Measurements from ENCODE around the gene FOSB. TPM values are rescaled to one million over a fixed set of nuclear protein-coding genes. Genes with fewer than 3 reads are reported as not detected.

FOSB gene
- total and polyA plus RNA-seq, 9 of the 15 experiments (the other 6 are each of a cell fraction or from before 2014, with no cell fraction given): 0.11 to 2.7 (median 0.73) TPM

DNA sequence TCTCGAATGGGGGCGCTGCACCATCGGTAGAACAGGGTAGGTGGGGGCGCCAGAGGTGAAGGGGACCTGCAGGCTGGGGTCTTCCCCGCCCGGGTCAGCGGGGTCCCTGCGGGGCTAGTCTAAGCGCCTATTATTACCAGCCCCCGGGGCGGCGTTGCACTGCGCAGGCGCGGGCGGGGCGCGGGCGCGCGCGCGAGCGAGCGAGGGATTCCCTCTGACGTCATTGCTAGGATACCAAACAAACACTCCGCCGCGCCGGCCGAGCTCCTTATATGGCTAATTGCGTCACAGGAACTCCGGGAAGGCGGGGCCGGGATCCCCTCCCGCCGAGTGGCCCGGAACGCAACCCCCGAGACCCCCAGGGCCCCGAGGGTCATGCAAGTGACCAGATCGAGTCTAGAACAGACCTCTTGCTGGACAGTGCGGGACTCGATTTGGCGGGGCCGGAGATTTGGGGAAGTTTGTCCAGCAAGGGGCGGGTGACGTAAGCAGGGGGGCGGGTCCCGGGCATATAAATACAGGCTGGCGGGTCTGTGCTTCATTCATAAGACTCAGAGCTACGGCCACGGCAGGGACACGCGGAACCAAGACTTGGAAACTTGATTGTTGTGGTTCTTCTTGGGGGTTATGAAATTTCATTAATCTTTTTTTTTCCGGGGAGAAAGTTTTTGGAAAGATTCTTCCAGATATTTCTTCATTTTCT is at the start of gene FOSB (continued):
- TF ChIP-seq RBM14 (IDR thresholded peaks at IDR 0.05; ENCODE audit: borderline replicate concordance, insufficient read depth, low read depth, low read length) (no peak), U2AF1 (optimal IDR thresholded peaks at IDR 0.05; ENCODE audit: low read depth, low read length) (no peak), PRPF4 (IDR thresholded peaks at IDR 0.05; ENCODE audit: insufficient read depth, low read depth, low read length, poor library complexity, severe bottlenecking) (no peak), ETS2 (tag; IDR thresholded peaks at IDR 0.05; ENCODE audit: borderline replicate concordance, poor library complexity, severe bottlenecking) (no peak), TAF7 (tag; IDR thresholded peaks at IDR 0.05) (no peak), NEUROD1 (IDR thresholded peaks at IDR 0.05; ENCODE audit: borderline replicate concordance, low read depth, low read length, partially characterized antibody) (peak; percentile 22), MCM7 (IDR thresholded peaks at IDR 0.05) (no peak), KDM1A (IDR thresholded peaks at IDR 0.05) (no peak), MBD2 (IDR thresholded peaks at IDR 0.05; ENCODE audit: borderline replicate concordance, low read depth) (no peak), NR2C1 (IDR thresholded peaks at IDR 0.05) (no peak), NR2C1 (tag; IDR thresholded peaks at IDR 0.05) (no peak), MAFF (IDR thresholded peaks at IDR 0.05; ENCODE audit: low read length) (no peak), THAP7 (CRISPR knock-in tag; IDR thresholded peaks at IDR 0.05) (no peak), ZC3H11A (IDR thresholded peaks at IDR 0.05; ENCODE audit: low read depth, low read length) (no peak), ARNT (IDR thresholded peaks at IDR 0.05) (no peak), ZNF274 (IDR thresholded peaks at IDR 0.05; ENCODE audit: borderline replicate concordance, low read depth, low read length) (no peak), HDAC1 (IDR thresholded peaks at IDR 0.05) (peak; percentile 21 to 91; a peak in 3 of 4 replicates), DACH1 (IDR thresholded peaks at IDR 0.05; ENCODE audit: partially characterized antibody) (no peak), RFX7 (CRISPR knock-in tag; IDR thresholded peaks at IDR 0.05) (no peak), ILK (tag; IDR thresholded peaks at IDR 0.05; ENCODE audit: borderline replicate concordance, low read depth) (no peak), KLF16 (IDR thresholded peaks at IDR 0.05) (no peak), BRF2 (IDR thresholded peaks at IDR 0.05; ENCODE audit: borderline replicate concordance, insufficient read depth, insufficient read length) (no peak), NCOA4 (IDR thresholded peaks at IDR 0.05; ENCODE audit: partially characterized antibody) (no peak), GATA2 (CRISPR knock-in tag; IDR thresholded peaks at IDR 0.05) (no peak), PML (IDR thresholded peaks at IDR 0.05; ENCODE audit: low read length) (no peak; the same call in 1 of the 2 replicates)
